EH (cell line): ENCODE data around the gene EXTL2.
"Not testable (repeated sequence)": the region's sequence is repeated elsewhere in the genome, so short reads cannot be mapped to it uniquely, and the experiment has no call there.

ENCODE experiments used
- DNase-seq: peaks from one replicate; pipeline ENCODE4 v3.0.0-alpha.2; 2015; ENCODE audit warnings: low read depth

The EXTL2 gene, protein sequence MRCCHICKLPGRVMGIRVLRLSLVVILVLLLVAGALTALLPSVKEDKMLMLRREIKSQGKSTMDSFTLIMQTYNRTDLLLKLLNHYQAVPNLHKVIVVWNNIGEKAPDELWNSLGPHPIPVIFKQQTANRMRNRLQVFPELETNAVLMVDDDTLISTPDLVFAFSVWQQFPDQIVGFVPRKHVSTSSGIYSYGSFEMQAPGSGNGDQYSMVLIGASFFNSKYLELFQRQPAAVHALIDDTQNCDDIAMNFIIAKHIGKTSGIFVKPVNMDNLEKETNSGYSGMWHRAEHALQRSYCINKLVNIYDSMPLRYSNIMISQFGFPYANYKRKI

DNA sequence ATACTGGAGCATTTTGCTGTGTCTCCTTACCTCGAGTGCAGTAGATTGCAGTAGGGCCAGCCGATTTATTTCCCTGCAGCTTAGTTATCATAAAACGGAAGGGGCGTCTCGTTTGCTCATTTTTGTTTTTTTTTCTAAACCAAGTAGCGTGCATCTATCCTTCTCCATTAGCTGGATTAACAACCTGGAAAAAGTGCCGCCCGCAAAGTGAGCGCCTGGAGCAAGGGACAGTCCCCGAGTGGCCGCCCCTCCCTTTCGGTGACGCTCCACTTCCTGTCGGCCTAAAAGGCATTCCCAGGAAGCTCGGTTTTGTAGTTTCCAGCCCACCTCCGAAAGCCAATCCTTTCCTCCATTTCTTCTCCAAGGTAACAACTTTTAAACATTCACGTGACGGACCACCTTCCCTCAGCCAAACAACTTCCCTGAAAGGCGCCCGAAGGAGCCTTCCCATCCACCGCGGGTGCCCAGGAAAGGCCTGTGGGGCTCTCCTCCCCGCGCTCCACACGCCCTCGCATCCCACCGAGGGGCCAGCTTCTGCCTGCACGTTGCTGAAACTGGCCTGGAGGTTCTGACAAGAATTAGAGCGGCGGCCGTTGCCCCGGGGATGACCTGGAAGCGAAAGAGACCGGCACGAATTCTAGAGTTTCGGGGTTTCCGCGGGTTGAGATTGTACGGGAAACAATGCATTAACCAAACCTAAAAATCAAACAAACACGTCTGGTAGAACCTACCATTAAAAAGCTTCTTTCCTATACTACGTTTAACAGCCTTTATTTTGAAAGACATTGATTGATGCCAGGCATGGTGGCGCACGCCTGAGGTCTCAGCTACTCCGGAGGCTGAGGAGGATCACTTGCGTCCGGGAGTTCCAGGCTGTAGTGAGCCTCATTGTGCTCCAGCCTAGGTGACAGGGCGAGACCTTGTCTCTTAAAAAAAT, at the start of gene EXTL2:
Gene EXTL2, minus strand, starts transcription at position 240 of the 937 bp plus-strand sequence. CDS start 6,085 bp downstream, outside the sequence.
- peak; percentile 84 for DNase-seq

- DNase-seq: no peak
These were observed 48.9 kb upstream of the EXTL2 start for GRCh38 chr1:100943533-100943932.

DNA sequence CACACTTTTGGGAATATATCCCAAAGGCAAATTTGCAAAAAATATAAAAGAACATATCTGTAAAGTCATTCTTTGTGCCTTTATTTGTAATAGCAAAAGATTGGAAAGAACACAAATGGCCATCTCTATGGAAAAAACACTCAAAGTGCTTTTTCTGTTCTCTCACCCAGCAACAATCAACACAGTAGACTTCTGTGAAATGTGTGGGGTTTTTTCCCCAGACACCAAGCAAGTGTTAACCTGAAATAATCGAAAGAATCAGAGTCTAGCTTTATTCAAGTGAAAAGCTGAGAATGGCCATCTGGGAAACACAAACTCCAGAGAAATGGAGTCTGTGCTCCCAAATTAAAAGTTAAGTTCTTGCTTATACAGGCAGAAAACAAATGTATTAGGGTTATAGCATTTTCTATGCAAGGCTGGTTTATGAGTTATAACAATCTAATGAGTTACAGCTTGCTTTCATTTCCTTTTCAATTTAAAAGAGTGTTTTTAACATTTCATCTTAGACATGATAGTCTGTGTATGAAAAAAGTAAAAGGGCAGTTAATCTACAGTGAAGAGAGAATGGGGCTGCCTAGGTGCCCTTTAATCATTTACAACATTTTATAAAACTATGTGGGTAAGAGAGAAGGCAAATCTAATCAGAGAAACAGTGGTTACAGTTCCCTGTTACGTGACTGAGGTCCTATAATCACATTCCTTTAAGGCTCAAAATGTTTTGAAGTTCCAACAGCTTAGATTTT, 47.8 kb upstream of the EXTL2 start:
- no peak for DNase-seq

- DNase-seq: no peak
These were observed 47.1 kb upstream of the EXTL2 start for GRCh38 chr1:100941580-100942216.

DNA sequence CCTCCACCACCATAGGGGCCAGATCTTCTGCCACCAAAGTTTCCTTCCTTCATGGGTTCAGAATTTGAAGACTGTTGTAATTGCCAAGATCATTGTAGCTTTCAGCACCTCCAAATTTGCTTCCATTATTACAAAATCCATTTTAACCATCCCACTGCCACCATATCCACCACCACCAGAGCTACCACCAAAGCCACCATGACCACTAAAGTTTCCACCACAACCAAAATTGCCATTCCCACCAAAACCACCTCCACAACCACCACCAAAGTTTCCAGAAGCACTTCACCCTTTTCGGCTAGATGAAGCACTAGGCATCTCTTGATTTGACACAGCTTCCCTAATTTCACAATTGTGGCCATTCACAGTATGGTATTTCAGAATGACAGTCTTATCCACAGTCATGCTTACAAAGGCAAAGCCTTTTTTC, 46.5 kb upstream of the EXTL2 start:
- no peak for DNase-seq

GRCh38 chr1:100936194-100936967, 41.7 kb upstream of the EXTL2 start:
- no peak for DNase-seq

- not testable (repeated sequence) for DNase-seq
These were observed 38.9 kb upstream of the EXTL2 start for GRCh38 chr1:100933555-100933954.

GRCh38 chr1:100931716-100932115, 37.1 kb upstream of the EXTL2 start:
- DNase-seq: no peak

DNA sequence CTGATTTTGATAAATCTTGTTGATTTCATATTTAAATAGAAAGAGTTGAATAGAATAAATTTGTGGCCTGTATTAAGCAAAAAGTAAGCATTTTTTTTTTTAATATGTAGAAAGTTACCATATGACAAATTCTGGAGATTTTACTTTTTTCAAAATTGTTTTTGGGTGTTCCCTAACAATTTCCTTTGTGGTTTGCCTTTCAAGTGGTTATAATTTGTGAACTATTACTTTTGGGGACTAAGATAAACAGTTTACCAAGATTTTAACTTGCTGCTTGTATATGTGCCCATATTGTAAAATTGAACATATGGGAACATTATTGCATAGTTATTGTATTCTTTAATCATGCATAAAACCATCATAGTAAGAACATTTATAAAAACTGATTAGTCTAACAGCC, 35.9 kb upstream of the EXTL2 start:
- DNase-seq: no peak

- no peak for DNase-seq
These were observed 33.5 kb upstream of the EXTL2 start for GRCh38 chr1:100928128-100928527.

DNA sequence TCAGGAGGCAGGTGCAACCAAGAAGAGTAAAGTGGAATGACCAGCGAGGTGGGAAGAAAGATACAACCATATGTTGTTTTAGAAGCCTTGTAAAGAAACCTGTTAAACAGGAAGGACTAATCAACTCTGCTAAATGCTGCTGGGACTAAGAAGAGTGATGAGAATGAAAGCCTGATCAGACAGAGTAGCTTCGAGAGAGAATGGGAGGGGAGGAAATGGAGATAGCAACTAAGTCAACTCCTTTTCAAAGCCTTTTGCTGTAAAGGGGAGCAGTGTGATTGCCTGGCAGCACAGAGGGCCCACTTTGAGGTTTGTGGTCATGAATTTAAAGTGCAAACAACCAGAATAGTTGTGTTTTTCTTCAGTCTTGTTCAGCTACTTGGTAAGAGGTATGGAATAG, 32.6 kb upstream of the EXTL2 start:
- no peak for DNase-seq

GRCh38 chr1:100926240-100926639, 31.6 kb upstream of the EXTL2 start:
- no peak for DNase-seq

DNA sequence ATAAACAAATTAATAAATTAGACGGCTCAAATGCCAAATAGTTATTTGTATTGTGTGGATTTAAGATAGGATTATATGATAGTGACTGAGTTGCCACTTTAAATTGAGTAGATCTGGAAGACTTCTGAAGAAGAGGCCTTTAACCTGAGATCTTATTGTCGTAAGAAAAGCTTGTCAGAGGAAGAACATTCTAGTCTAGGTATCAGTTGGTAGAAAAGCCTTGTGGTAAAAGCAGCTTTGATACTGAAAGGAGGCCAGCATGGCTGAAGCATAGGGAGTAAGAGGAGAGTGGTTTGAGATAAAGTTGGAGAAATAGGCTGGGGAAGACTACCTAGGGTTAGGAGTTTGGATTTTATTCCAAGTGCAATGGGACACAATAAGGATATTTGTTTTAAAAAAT, 30.3 kb upstream of the EXTL2 start:
- DNase-seq: no peak

GRCh38 chr1:100924212-100924611, 29.6 kb upstream of the EXTL2 start:
- peak; percentile 41 for DNase-seq

- DNase-seq: peak; percentile 66
These were observed 26.6 kb upstream of the EXTL2 start for GRCh38 chr1:100921110-100921706.

- DNase-seq: no peak
These were observed 17.4 kb upstream of the EXTL2 start for GRCh38 chr1:100912019-100912418.

- no peak for DNase-seq
These were observed 14.4 kb upstream of the EXTL2 start for GRCh38 chr1:100909018-100909417.

DNA sequence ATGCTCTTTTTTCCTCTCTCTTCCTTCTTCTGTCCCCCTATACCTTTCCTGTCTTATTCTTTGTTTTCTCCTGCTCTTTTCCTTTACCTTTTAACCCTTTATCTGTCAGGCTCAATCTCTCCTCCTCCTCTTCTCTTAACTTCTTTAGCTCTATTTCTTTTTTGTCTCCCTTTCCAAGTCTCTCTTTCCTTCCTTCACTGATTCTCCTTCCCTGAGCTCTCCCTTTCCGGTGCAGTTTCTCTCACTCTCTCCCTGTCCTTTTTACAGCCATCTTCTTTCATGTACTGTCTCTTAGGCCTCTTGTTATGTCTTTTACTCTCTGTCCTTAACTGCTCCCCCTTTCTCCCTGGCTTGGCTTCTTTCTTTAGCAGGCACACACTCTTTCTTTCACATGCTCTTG, 13.2 kb upstream of the EXTL2 start:
- DNase-seq: no peak

- no peak for DNase-seq
These were observed 10.5 kb upstream of the EXTL2 start for GRCh38 chr1:100905181-100905580.

- no peak for DNase-seq
These were observed 9.9 kb upstream of the EXTL2 start for GRCh38 chr1:100904528-100904927.

DNA sequence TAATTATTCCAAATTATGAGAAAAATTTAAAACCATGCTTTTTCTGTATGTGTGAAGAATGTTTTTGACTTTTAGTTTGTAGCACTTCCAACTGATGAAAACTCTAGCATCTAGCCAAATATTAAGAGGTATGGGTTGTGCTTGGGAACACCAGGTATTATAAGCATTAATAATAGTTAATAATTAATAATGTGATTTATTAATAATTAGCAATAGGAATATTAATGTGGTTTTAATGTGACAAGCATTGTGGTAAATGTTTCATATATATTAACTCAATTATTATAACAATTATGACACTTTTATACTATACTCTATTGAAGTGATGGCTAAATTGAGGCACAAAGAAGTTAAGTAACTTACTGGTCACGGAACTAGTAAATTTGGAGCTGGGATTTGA, 9.1 kb upstream of the EXTL2 start:
- DNase-seq: no peak
